GM19438 (cell line): Measurements from ENCODE around the gene MYPN.
"Not testable (repeated sequence)": the region's sequence is repeated elsewhere in the genome, so short reads cannot be mapped to it uniquely, and the experiment has no call there.

Source experiments
- ATAC-seq: cut with Tn5 transposase; IDR thresholded peaks from one replicate; pipeline ENCODE4 v1.9.1; 2021; ENCODE audit warnings: low read depth; ENCODE audit not compliant: unreplicated experiment

The MYPN gene

GRCh38 chr10:68133523-68133922, 24.2 kb downstream of the MYPN start:
- no peak for ATAC-seq

- ATAC-seq, result no peak
These were observed 26.1 kb downstream of the MYPN start for GRCh38 chr10:68135362-68135761.

GRCh38 chr10:68135922-68136792, 26.9 kb downstream of the MYPN start:
- no peak for ATAC-seq

- ATAC-seq, result no peak
These were observed 27.9 kb downstream of the MYPN start for GRCh38 chr10:68137171-68137570.

- ATAC-seq, result no peak
These were observed 29.2 kb downstream of the MYPN start for GRCh38 chr10:68138526-68138925.

GRCh38 chr10:68139448-68140272, 30.4 kb downstream of the MYPN start:
- ATAC-seq, result no peak

- ATAC-seq, result no peak
These were observed 33.5 kb downstream of the MYPN start for GRCh38 chr10:68142761-68143160.

- no peak for ATAC-seq
These were observed 35.4 kb downstream of the MYPN start for GRCh38 chr10:68144709-68145108.

- ATAC-seq, result no peak
These were observed 36.4 kb downstream of the MYPN start for GRCh38 chr10:68145705-68146104.

- no peak for ATAC-seq
These were observed 36.8 kb downstream of the MYPN start for GRCh38 chr10:68146133-68146532.

- no peak for ATAC-seq
These were observed 42.2 kb downstream of the MYPN start for GRCh38 chr10:68151453-68151852.

GRCh38 chr10:68153473-68154210, 44.4 kb downstream of the MYPN start:
- no peak for ATAC-seq

- no peak for ATAC-seq
These were observed 44.9 kb downstream of the MYPN start for GRCh38 chr10:68154211-68154497.

GRCh38 chr10:68155615-68156210, 46.4 kb downstream of the MYPN start:
- ATAC-seq, result no peak

GRCh38 chr10:68156373-68157185, 47.3 kb downstream of the MYPN start:
- ATAC-seq, result peak; percentile 53

GRCh38 chr10:68157522-68157921, 48.2 kb downstream of the MYPN start:
- ATAC-seq, result not testable (repeated sequence)

- no peak for ATAC-seq
These were observed 48.7 kb downstream of the MYPN start for GRCh38 chr10:68158031-68158430.

- ATAC-seq, result peak; percentile 96
These were observed 54.4 kb downstream of the MYPN start for GRCh38 chr10:68163735-68164134.

- ATAC-seq, result no peak
These were observed 56.4 kb downstream of the MYPN start for GRCh38 chr10:68165643-68166042.
